ENCODE results near the gene CYP26C1.

CYP26C1 gene

DNA sequence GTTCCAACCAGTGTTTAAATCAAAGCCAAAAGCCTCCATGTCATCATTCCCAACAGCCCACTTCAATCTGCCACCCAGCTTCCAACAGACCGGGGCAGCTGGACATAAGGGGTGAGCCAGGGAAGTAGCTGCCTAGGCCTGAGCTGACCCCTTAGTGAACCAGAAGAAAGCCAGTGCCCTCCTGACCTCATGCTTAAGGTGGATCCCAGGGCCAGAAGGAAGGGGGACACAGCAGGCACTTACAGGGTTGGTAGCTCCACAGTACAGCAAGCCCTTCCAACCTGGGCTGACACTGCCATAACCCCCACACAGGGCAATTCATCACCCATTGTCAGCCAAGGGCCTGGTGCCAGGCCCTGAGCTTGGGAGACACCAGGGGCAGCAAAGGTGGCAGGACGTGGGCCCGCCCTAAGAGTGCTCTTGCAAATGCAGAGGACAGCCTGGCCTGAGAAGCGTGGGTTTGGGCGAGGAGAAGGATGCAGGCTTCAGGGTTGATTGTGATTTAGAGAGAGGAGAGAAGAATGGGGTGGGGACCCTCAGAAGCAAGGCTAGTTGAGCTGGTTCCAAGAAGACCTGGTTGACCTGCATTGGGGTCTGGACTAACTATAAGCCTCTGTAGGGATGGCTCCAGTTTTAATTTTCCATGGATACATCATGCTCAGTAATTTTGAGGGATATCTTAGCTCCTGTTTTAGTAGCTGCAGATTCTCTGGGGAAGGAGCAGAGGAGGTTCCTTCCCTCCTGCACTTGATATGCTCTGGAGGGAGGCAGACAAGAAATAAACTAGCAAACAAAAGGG lies 10.0 kb downstream of the CYP26C1 start:
- DNase-seq (ENCODE audit: low spot score), result no peak
- no peak for TF ChIP-seq CTCF (IDR thresholded peaks at IDR 0.05)
- no peak overlapping the region for H3K4me3 ChIP-seq
- no peak overlapping the region for H3K27ac ChIP-seq

GRCh38 chr10:93071177-93071472 lies 10.5 kb downstream of the CYP26C1 start:
- Histone ChIP-seq H3K4me3 (no peak overlapping the region), H3K27ac (no peak overlapping the region)
- TF ChIP-seq CTCF (IDR thresholded peaks at IDR 0.05), result no peak
- no peak for DNase-seq (ENCODE audit: low spot score)

DNA sequence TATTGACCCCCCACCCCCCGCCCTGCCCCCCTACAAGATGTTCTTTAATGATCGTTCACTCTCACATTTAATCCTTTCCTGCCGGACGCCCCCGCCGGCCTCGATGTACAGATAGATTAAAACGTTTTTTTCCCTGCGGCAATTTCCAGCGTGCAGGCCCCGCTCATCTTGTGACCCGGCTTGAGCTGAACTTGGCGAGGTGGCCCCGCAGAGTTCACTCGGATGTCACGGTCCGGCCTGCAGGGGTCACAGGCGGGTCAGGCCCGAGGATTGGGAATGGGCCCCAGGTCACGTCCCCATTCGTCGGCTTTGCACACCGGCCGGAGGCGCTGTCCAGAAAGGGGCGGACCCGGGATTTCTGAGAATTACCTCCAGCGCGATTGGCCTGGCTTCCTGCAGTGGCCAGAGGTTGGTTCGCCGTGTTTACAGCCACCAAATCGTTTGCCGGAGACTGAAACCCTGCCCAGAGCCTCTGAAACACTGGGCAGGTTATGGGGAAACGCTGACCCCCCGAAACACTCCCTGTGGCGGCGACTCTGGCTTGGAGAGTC lies 11.2 kb downstream of the CYP26C1 start:
- TF ChIP-seq CTCF (IDR thresholded peaks at IDR 0.05), result no peak
- no peak overlapping the region for H3K27ac ChIP-seq
- DNase-seq (ENCODE audit: low spot score), result no peak

GRCh38 chr10:93072225-93072712 lies 11.7 kb downstream of the CYP26C1 start:
- no peak for DNase-seq (ENCODE audit: low spot score)
- H3K27ac ChIP-seq, result no peak overlapping the region
- H3K4me3 ChIP-seq, result peak overlapping the region; percentile 73
- no peak for TF ChIP-seq CTCF (IDR thresholded peaks at IDR 0.05)

More for the DNA sequence above, 11.2 kb downstream of the CYP26C1 start:
- peak overlapping the region; percentile 73 for H3K4me3 ChIP-seq

GRCh38 chr10:93072713-93073538 lies 12.3 kb downstream of the CYP26C1 start:
- DNase-seq (ENCODE audit: low spot score), result no peak
- TF ChIP-seq CTCF (IDR thresholded peaks at IDR 0.05), result no peak
- Histone ChIP-seq H3K27ac (no peak overlapping the region), H3K4me3 (peak overlapping the region; percentile 73)

GRCh38 chr10:93073539-93074146 lies 13.0 kb downstream of the CYP26C1 start, which contains the start of gene CYP26A1:
Gene CYP26A1, plus strand, starts transcription at chr10:93073893. Its CDS starts 42 bp downstream, at chr10:93073935.
- Histone ChIP-seq H3K4me3 (peak within 1 kb of the TSS; percentile 73), H3K27ac (no peak within 1 kb of the TSS)
- no peak for DNase-seq (ENCODE audit: low spot score)
- no peak for TF ChIP-seq CTCF (IDR thresholded peaks at IDR 0.05)
